ENCODE measurements around the gene SND1.

DNA sequence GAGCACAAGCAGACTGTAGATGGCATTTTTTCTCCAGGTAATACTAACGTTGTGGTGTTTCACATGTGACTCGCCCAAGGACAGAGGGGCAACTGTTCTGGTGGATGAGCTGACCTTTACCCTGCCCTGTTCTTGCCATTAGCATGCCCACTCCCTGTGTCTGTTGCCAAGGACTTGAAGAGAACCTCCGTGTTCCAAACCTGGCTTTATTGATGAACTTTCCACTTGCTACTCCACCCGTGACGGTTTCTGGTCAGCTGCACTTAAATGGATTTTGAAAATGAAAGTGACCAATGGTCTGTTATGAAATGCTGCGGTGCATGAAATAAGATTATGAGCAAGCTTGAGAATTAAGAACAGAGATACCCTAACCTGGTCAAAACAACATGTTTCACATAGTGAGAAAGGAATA is 348.9 kb downstream of the SND1 start:
- TF ChIP-seq POLR2AphosphoS5 (IDR thresholded peaks at IDR 0.05; ENCODE audit: low read depth): no peak
- TF ChIP-seq, protein P1, sequence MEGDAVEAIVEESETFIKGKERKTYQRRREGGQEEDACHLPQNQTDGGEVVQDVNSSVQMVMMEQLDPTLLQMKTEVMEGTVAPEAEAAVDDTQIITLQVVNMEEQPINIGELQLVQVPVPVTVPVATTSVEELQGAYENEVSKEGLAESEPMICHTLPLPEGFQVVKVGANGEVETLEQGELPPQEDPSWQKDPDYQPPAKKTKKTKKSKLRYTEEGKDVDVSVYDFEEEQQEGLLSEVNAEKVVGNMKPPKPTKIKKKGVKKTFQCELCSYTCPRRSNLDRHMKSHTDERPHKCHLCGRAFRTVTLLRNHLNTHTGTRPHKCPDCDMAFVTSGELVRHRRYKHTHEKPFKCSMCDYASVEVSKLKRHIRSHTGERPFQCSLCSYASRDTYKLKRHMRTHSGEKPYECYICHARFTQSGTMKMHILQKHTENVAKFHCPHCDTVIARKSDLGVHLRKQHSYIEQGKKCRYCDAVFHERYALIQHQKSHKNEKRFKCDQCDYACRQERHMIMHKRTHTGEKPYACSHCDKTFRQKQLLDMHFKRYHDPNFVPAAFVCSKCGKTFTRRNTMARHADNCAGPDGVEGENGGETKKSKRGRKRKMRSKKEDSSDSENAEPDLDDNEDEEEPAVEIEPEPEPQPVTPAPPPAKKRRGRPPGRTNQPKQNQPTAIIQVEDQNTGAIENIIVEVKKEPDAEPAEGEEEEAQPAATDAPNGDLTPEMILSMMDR (IDR thresholded peaks at IDR 0.05; ENCODE audit: insufficient read depth, low read length): no peak
- no peak for TF ChIP-seq SPI1 (IDR thresholded peaks at IDR 0.05; ENCODE audit: borderline replicate concordance, low read depth)

Measured in HL-60 (cell line).